GM12878 (cell line): ENCODE data around the gene RAB25. TPM values are rescaled to one million over a fixed set of nuclear protein-coding genes. Genes with fewer than 3 reads are reported as not detected.

ENCODE experiments used
- BACH1 ChIP-seq: fragments of 450-650 bp; IDR thresholded peaks from 2 replicates; pipeline ENCODE4 v1.6.1; 2017; ENCODE audit warnings: mild to moderate bottlenecking, borderline replicate concordance
- BCLAF1 ChIP-seq: fragments of 450-650 bp; IDR thresholded peaks from 2 replicates; pipeline ENCODE4 v1.6.1; 2017; ENCODE audit warnings: antibody characterized with exemption, mild to moderate bottlenecking, moderate library complexity
- BHLHE40 ChIP-seq, 2 experiments: fragments of 450-650 bp in 1 of 2; IDR thresholded peaks; 2 replicates each; pipeline ENCODE4 v1.6.1; 2011 to 2017; ENCODE audit warnings: low read depth in 2 of 2, borderline replicate concordance in 1 of 2, improper control_type of control experiment in 1 of 2, low read length in 1 of 2, mild to moderate bottlenecking in 1 of 2
- CBX3 ChIP-seq: fragments of 200-600 bp; sonication (generic); IDR thresholded peaks from 2 replicates; pipeline ENCODE4 v1.6.1; 2016; ENCODE audit warnings: low read depth, borderline replicate concordance
- DPF2 ChIP-seq: fragments of 450-650 bp; IDR thresholded peaks from 2 replicates; pipeline ENCODE4 v1.6.1; 2017; ENCODE audit warnings: mild to moderate bottlenecking
- HDGF ChIP-seq: fragments of 450-650 bp; IDR thresholded peaks from 2 replicates; pipeline ENCODE4 v1.6.1; 2016; ENCODE audit warnings: antibody characterized with exemption
- IKZF2 ChIP-seq, 2 experiments: fragments of 450-650 bp; IDR thresholded peaks; 2 replicates each; pipeline ENCODE4 v1.6.1; 2017; ENCODE audit warnings: mild to moderate bottlenecking in 2 of 2, moderate library complexity in 2 of 2
- MAX ChIP-seq: IDR thresholded peaks from 2 replicates; pipeline ENCODE4 v1.6.1; 2012; ENCODE audit warnings: low read depth, low read length, improper control_type of control experiment
- PAX8 ChIP-seq: fragments of 450-650 bp; IDR thresholded peaks from 2 replicates; pipeline ENCODE4 v1.6.1; 2017; ENCODE audit warnings: mild to moderate bottlenecking, moderate library complexity
- POU2F2 ChIP-seq: IDR thresholded peaks from 3 replicates; pipeline ENCODE4 v1.6.1; 2011; ENCODE audit warnings: low read depth, mild to moderate bottlenecking, low read length, borderline replicate concordance
- RELA ChIP-seq: fragments of 450-650 bp; IDR thresholded peaks from 2 replicates; pipeline ENCODE4 v1.8.0; 2014; ENCODE audit warnings: borderline replicate concordance; ENCODE audit not compliant: partially characterized antibody
- SIN3A ChIP-seq: IDR thresholded peaks from 2 replicates; pipeline ENCODE4 v1.6.1; 2012; ENCODE audit warnings: low read depth, low read length, improper control_type of control experiment
- SRF ChIP-seq, 2 experiments: IDR thresholded peaks; 2 replicates each; pipeline ENCODE4 v1.6.1; 2011; ENCODE audit warnings: low read depth in 2 of 2, low read length in 2 of 2, mild to moderate bottlenecking in 1 of 2, moderate library complexity in 1 of 2
- ZBTB4 ChIP-seq: fragments of 450-650 bp; formaldehyde crosslinking; IDR thresholded peaks from 2 replicates; pipeline ENCODE4 v1.4.0; 2022; ENCODE audit warnings: mild to moderate bottlenecking, moderate library complexity
- polyA plus RNA-seq, 11 experiments: library from polyadenylated mRNA; depleted of rRNA in 4 of 11; unstranded in 6 of 11; stranded (reverse) in 5 of 11; fragments of >200 nt; fragmentation: Nextera tagmentation in 4 of 11; fragmentation: Illumina TruSeq in 1 of 11; extraction: Ambion mirVana in 4 of 11; extraction: Trizol in 1 of 11; gene quantifications; 1 replicate in 1 of 11; 2 replicates in 10 of 11; pipeline versions ENCODE4 v1.2.1 to v1.2.3, GENCODE V29; 2011 to 2016; ENCODE audit warnings: inconsistent platforms in 2 of 11, missing spikeins in 2 of 11, low read depth in 1 of 11
- total RNA-seq, 4 experiments: library from RNA; depleted of rRNA in 3 of 4; stranded (reverse); fragments of >200 nt in 3 of 4; fragmentation: Illumina TruSeq in 1 of 4; extraction: Trizol in 1 of 4; gene quantifications; 2 replicates each; pipeline versions ENCODE4 v1.2.1 to v1.2.3, GENCODE V29; 2013 to 2021
- TF ChIP-seq, protein P1 (sequence below), 3 experiments: IDR thresholded peaks in 2 of 3; conservative IDR thresholded peaks in 1 of 3; 2 replicates each; pipeline ENCODE4 v1.5.1; 2011; ENCODE audit warnings: low read depth in 3 of 3, low read length in 3 of 3, mild to moderate bottlenecking in 3 of 3, control low read depth in 2 of 3, moderate library complexity in 2 of 3, inconsistent platforms in 1 of 3, mixed read lengths in 1 of 3; ENCODE audit not compliant: control insufficient read depth in 2 of 3, insufficient read depth in 1 of 3; ENCODE audit errors: extremely low read depth in 1 of 3
- TF ChIP-seq, protein P2 (sequence below): fragments of 450-650 bp; IDR thresholded peaks from 2 replicates; pipeline ENCODE4 v1.6.1; 2017; ENCODE audit warnings: mild to moderate bottlenecking, moderate library complexity

Gene RAB25
- total and polyA plus RNA-seq, 10 of the 15 experiments (the other 5 are each of a cell fraction or from before 2014, with no cell fraction given) = 0.16 to 0.36 (median 0.22) TPM; not detected in 7

DNA sequence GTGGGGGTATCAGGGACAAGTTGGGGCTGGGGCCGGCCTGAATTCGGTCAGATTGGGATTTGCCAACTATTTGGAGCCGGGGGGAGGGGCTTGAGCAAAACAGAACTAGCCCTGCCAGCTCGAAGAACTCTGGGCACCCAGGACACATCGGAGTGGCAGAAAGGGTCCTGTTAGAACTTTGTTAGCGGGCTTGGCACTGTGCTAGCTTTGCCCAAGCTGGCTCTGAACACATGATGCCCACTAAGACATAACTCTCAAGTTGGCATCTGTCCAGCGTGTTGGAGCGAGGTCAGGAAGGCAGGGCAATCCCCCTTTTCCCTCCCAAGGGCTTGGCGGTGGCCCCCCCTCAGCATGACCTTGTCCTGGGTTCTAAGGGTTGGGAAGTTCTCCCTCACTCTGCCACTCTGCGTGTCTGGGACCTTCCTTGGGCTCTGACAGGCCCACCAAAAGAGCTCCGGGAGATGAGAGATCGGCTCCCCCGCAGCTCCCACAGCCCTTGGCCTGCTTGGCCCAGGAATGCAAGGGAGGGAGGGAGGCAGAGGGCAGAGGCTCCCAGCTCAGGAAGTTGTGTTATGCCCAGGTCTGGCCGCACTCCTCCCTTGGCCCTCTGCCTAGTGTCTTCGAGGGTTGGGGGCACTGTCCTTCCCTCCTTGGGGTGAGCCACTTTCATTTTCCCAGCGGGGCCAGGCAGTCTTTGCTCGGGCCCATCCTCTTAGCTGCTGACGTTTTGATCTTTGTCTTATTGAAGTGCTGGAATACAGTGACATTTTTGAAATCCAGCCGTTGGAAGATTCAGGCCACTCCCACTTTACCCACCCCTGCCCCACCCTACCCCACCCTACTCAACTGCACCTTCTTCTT lies 54.8 kb downstream of the RAB25 start (continued):
- TF ChIP-seq BCLAF1 (no peak), MAX (no peak), IKZF2 (IDR thresholded peaks at IDR 0.05) (peak in 1 of 2 experiments; percentile 18; a peak in 1 of 4 replicates), PAX8 (no peak), HDGF (0 out of 2 replicates have a peak, but pooled peaks have one; percentile 14), POU2F2 (no peak), DPF2 (peak; percentile 14; the same call in 1 of the 2 replicates), SIN3A (no peak), BHLHE40 (IDR thresholded peaks at IDR 0.05; ENCODE audit: borderline replicate concordance in 1 of 2, low read depth in 2 of 2, low read length in 1 of 2) (no peak), CBX3 (no peak), BACH1 (0 out of 2 replicates have a peak, but pooled peaks have one; percentile 10), RELA (no peak), SRF (IDR thresholded peaks at IDR 0.05; ENCODE audit: low read depth in 2 of 2, low read length in 2 of 2) (no peak), ZBTB4 (CRISPR knock-in tag) (no peak)
- TF ChIP-seq, protein P1, sequence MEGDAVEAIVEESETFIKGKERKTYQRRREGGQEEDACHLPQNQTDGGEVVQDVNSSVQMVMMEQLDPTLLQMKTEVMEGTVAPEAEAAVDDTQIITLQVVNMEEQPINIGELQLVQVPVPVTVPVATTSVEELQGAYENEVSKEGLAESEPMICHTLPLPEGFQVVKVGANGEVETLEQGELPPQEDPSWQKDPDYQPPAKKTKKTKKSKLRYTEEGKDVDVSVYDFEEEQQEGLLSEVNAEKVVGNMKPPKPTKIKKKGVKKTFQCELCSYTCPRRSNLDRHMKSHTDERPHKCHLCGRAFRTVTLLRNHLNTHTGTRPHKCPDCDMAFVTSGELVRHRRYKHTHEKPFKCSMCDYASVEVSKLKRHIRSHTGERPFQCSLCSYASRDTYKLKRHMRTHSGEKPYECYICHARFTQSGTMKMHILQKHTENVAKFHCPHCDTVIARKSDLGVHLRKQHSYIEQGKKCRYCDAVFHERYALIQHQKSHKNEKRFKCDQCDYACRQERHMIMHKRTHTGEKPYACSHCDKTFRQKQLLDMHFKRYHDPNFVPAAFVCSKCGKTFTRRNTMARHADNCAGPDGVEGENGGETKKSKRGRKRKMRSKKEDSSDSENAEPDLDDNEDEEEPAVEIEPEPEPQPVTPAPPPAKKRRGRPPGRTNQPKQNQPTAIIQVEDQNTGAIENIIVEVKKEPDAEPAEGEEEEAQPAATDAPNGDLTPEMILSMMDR (IDR thresholded peaks at IDR 0.05 in 2 of 3, conservative IDR thresholded peaks at IDR 0.05 in 1 of 3; ENCODE audit: control insufficient read depth in 2 of 3, extremely low read depth in 1 of 3, insufficient read depth in 1 of 3, low read depth in 3 of 3, low read length in 3 of 3) = no peak
- TF ChIP-seq, protein P2, sequence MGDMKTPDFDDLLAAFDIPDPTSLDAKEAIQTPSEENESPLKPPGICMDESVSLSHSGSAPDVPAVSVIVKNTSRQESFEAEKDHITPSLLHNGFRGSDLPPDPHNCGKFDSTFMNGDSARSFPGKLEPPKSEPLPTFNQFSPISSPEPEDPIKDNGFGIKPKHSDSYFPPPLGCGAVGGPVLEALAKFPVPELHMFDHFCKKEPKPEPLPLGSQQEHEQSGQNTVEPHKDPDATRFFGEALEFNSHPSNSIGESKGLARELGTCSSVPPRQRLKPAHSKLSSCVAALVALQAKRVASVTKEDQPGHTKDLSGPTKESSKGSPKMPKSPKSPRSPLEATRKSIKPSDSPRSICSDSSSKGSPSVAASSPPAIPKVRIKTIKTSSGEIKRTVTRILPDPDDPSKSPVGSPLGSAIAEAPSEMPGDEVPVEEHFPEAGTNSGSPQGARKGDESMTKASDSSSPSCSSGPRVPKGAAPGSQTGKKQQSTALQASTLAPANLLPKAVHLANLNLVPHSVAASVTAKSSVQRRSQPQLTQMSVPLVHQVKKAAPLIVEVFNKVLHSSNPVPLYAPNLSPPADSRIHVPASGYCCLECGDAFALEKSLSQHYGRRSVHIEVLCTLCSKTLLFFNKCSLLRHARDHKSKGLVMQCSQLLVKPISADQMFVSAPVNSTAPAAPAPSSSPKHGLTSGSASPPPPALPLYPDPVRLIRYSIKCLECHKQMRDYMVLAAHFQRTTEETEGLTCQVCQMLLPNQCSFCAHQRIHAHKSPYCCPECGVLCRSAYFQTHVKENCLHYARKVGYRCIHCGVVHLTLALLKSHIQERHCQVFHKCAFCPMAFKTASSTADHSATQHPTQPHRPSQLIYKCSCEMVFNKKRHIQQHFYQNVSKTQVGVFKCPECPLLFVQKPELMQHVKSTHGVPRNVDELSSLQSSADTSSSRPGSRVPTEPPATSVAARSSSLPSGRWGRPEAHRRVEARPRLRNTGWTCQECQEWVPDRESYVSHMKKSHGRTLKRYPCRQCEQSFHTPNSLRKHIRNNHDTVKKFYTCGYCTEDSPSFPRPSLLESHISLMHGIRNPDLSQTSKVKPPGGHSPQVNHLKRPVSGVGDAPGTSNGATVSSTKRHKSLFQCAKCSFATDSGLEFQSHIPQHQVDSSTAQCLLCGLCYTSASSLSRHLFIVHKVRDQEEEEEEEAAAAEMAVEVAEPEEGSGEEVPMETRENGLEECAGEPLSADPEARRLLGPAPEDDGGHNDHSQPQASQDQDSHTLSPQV = no peak
